Left ventricle myocardium inferior (tissue), 1 donor: ENCODE measurements around the gene ULK4. TPM values are rescaled to one million over a fixed set of nuclear protein-coding genes. Genes with fewer than 3 reads are reported as not detected.

Experiments
- DNase-seq: peaks from one replicate; pipeline ENCODE4 v3.0.0-alpha.2; 2020
- H3K27ac ChIP-seq: fragments of 200-600 bp; replicated peaks from 2 replicates; pipeline ENCODE4 v1.8.0; 2021
- H3K27me3 ChIP-seq: fragments of 200-600 bp; 2 replicates; pipeline ENCODE4 v1.8.0; 2021; ENCODE audit warnings: low read depth
- H3K36me3 ChIP-seq: fragments of 200-600 bp; 2 replicates; pipeline ENCODE4 v1.8.0; 2021
- H3K4me1 ChIP-seq: fragments of 200-600 bp; 2 replicates; pipeline ENCODE4 v1.8.0; 2021
- H3K4me3 ChIP-seq: fragments of 200-600 bp; 2 replicates; pipeline ENCODE4 v1.8.0; 2021; ENCODE audit warnings: mild to moderate bottlenecking, moderate library complexity
- H3K9me3 ChIP-seq: fragments of 200-600 bp; replicated peaks from 2 replicates; pipeline ENCODE4 v1.8.0; 2021
- intact Hi-C: fragments of 100-400 bp; cut with micrococcal nuclease; formaldehyde crosslinking; loops from one replicate; pipeline ENCODE4 v1.11.0; 2022
- total RNA-seq: library from RNA; stranded (reverse); fragmentation: NEBNext Ultra II Directional; extraction: Animal tissue kit (Norgen Biotek cat#: 25700); gene quantifications from one replicate; pipeline ENCODE4 v1.2.1, GENCODE V29; 2021
- TF ChIP-seq, protein P1 (sequence below): fragments of 200-600 bp; IDR thresholded peaks from 2 replicates; pipeline ENCODE4 v1.8.0; 2021; ENCODE audit warnings: antibody characterized with exemption, mild to moderate bottlenecking, borderline replicate concordance
- donor health status: DM: no; HTN: yes; CAD: no; lungs with severe emphysema.

ULK4 gene
- total RNA-seq, 1 donor from 2014 or later = 1.8 TPM

DNA sequence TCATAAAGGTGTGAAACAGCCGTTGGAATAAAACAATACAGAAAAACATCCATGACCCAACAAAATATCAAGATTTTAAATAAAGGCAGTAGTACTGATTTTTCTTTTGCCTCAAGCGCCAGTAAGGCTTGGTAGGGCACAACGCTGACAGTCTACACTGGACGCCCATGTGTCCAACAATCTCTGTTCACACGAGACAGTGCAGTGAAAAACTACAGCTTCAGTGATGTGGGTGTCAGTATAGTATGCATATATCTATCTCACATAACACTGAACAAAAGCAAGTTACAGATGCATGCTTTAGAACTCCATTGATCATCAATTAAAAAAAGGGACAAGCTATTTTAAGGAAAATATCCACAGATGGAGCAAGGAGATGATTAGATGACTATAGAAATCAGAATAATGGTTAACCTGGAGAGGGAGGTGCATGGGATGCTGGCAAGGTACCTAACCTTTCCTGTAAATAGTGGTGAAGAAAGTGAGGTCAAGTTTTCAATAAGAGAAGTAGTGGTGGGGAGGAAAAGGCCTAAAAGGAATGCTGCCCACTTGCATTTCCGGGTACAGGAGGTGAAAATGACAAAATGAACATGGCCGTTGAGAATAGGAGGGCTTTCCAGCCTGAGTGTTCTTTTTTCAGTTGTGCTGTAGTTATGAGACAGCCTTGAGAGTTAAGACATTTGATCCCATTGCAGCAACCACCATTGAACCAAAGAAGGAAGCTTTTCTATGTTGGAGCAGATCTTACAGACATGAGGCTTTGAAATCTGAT lies 719.9 kb downstream of the ULK4 start:
- Histone ChIP-seq H3K4me3 (no peak overlapping the region), H3K27me3 (no peaks in the 10 kb centered on the region), H3K4me1 (peaks cover 38% of the 10 kb centered on the region), H3K27ac (no peak overlapping the region), H3K9me3 (no peaks in the 10 kb centered on the region), H3K36me3 (peaks cover 61% of the 10 kb centered on the region)
- DNase-seq = no peak
- intact Hi-C loops = no loop called here
- TF ChIP-seq, protein P1, sequence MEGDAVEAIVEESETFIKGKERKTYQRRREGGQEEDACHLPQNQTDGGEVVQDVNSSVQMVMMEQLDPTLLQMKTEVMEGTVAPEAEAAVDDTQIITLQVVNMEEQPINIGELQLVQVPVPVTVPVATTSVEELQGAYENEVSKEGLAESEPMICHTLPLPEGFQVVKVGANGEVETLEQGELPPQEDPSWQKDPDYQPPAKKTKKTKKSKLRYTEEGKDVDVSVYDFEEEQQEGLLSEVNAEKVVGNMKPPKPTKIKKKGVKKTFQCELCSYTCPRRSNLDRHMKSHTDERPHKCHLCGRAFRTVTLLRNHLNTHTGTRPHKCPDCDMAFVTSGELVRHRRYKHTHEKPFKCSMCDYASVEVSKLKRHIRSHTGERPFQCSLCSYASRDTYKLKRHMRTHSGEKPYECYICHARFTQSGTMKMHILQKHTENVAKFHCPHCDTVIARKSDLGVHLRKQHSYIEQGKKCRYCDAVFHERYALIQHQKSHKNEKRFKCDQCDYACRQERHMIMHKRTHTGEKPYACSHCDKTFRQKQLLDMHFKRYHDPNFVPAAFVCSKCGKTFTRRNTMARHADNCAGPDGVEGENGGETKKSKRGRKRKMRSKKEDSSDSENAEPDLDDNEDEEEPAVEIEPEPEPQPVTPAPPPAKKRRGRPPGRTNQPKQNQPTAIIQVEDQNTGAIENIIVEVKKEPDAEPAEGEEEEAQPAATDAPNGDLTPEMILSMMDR = no peak

DNA sequence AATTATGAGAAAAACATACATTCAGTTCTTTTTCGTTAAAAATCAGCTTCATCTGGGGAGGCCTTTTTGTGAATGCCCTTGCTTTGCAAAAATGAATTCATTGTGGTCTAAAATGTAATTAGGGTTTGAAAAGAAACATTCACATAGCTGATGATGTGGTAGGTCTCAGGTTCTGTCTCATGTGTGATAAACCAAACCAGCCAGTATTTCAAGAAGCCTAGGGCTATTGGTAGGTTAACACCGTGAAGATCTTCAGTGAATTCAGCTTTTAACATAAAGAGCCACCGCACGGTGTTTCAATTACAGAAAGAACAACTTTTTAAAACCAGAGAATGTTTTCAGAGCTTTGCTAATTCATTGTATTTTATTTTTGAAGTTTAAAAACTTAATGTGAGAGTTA lies 720.7 kb downstream of the ULK4 start:
- peaks cover 69% of the 10 kb centered on the region for H3K36me3 ChIP-seq
- H3K4me3 ChIP-seq = no peak overlapping the region

DNA sequence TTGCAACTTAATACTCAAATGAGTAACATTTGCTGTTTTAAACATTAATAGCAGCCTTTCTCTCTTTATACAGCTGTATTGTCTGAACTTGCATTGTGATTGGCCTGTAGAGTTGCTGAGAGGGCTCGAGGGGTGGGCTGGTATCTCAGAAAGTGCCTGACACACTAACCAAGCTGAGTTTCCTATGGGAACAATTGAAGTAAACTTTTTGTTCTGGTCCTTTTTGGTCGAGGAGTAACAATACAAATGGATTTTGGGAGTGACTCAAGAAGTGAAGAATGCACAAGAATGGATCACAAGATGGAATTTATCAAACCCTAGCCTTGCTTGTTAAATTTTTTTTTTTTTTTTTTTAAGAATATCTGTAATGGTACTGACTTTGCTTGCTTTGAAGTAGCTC lies 722.3 kb downstream of the ULK4 start:
- Histone ChIP-seq H3K9me3 (no peaks in the 10 kb centered on the region), H3K4me1 (peaks cover 30% of the 10 kb centered on the region), H3K27me3 (no peaks in the 10 kb centered on the region), H3K36me3 (peaks cover 79% of the 10 kb centered on the region), H3K4me3 (no peak overlapping the region), H3K27ac (peak overlapping the region; percentile 3)
- no peak for DNase-seq
- intact Hi-C loops = no loop called here
- TF ChIP-seq, protein P1 = no peak

More for the DNA sequence above, 720.7 kb downstream of the ULK4 start:
- Histone ChIP-seq H3K9me3 (no peaks in the 10 kb centered on the region), H3K27ac (no peak overlapping the region), H3K4me1 (peaks cover 32% of the 10 kb centered on the region), H3K27me3 (no peaks in the 10 kb centered on the region)
- DNase-seq = no peak
- TF ChIP-seq, protein P1 = no peak
- intact Hi-C loops = no loop called here

DNA sequence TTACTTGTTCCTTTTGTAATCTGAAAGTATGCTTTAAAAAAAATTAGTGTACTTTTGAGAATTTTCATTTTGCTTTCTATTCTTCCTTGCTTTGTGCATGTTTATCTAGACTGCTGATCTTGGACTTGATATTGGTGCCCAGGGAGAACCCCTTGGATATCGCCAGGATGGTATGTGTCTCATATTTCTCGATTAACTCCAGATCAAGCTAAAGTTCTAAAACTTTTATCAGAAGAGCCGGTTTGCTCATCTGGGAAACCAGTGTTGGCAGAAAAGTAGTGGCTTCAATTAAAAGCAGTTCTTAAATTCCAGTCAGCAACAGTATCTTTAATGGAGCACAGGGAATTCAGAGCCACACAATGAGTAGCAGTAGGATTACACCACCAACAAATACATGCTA lies 724.0 kb downstream of the ULK4 start:
- Histone ChIP-seq H3K27ac (no peak overlapping the region), H3K27me3 (no peaks in the 10 kb centered on the region), H3K4me1 (peaks cover 30% of the 10 kb centered on the region), H3K4me3 (no peak overlapping the region), H3K36me3 (peaks cover 96% of the 10 kb centered on the region), H3K9me3 (no peaks in the 10 kb centered on the region)
- TF ChIP-seq, protein P1 = no peak
- intact Hi-C loops = no loop called here
- no peak for DNase-seq

DNA sequence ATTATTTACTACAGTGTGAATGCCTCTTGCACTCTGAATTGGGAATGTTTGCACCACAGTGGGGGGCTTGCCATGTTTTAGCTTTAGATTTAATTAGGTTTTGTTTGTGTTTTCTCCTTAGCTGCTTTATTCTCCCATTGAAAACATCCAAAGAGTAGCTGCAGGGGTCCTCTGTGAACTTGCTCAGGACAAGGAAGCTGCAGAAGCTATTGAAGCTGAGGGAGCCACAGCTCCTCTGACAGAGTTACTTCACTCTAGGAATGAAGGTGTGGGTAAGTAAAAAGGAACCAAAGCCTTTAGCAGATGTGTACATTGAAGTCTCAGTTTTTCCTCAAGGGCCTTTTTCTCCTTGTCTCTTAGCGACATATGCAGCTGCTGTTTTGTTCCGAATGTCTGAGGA lies 725.7 kb downstream of the ULK4 start:
- intact Hi-C loops = no loop called here
- no peaks in the 10 kb centered on the region for H3K27me3 ChIP-seq
- no peak for DNase-seq
- H3K4me1 ChIP-seq = peaks cover 30% of the 10 kb centered on the region
- peaks cover 97% of the 10 kb centered on the region for H3K36me3 ChIP-seq
- no peaks in the 10 kb centered on the region for H3K9me3 ChIP-seq
- H3K27ac ChIP-seq = no peak overlapping the region
- TF ChIP-seq, protein P1 = no peak
- no peak overlapping the region for H3K4me3 ChIP-seq
